GM19395 (cell line): ENCODE measurements around the gene MECP2.

Experiments
- ATAC-seq: cut with Tn5 transposase; IDR thresholded peaks from one replicate; pipeline ENCODE4 v1.9.1; 2021; ENCODE audit warnings: mild to moderate bottlenecking, moderate library complexity; ENCODE audit not compliant: unreplicated experiment

MECP2 gene

DNA sequence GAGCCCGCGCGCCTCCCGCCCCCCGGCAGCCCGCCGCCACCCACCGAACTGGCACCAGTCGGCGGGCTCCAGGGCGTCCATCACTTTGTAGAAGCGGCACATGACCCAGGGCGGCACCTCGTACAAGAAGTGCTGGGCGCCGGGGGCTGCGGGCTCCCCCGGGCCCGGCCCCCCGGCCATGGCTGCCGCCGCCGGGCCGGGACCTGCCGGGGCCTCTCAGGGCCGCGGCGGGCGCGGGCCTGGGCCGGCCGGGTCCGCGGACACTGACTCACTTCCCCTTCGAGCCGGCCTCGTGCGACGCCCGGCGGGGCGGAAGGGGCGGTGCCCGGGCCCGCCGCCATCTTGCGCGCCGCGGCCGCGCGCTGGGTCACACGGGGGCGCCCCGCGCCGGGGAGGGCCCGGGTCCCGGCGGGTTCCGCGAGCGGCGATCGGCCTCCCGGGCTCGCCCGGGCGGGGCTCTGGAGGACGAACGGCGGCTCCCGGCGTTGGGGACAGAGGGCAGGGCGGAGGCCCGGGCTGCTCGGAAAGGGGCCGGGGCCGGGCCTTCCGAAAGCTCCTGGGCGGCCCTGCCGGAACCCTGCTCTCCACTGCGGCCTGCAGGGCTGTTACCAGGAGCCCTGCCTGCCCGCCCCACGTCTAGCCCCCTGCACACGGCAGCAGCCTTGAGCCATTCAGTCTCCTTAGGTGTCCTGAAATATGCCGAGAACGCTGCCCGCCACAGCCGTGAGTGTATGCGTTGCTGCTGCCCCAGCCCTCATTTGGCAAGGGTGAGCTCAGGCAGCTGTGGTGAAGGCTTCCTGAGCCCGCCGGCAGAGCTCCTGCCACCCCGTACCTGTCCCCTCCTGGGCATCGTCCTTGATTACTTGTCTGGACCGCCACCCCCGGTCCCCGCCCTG lies 77.6 kb downstream of the MECP2 start, which contains the start of gene IRAK1:
TSS of gene IRAK1 (minus strand) at position 270 of the 896 bp plus-strand sequence. CDS start at position 180, 90 bp downstream.
- ATAC-seq = peak; percentile 55

DNA sequence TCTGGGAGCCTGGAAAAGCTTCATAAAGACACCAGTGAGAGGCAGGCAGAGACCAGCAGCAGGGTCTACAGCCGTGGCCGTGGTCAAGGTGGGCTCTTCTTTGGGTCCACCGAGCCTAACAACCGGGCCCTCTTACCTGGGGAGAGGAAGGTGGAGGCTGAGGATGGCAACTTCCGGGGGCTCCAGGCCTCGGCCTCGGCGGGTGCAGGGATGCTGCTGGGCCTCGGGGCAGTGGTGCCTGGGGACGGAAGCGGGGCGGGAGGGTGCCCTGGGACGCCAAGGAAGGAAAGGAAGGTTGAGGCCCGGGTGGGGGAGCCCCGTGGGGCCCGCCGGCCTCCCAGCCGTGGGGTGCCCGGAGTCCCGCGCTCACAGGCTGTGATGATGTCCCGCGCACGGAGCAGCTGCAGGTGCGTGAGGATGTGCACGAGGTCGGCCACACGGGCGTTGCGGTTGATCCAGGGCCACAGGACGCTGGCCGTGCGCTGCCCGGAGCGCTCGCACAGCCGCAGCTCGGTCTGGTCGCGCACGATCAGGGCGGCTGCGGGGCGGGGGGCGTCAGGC lies 78.4 kb downstream of the MECP2 start:
- no peak for ATAC-seq

DNA sequence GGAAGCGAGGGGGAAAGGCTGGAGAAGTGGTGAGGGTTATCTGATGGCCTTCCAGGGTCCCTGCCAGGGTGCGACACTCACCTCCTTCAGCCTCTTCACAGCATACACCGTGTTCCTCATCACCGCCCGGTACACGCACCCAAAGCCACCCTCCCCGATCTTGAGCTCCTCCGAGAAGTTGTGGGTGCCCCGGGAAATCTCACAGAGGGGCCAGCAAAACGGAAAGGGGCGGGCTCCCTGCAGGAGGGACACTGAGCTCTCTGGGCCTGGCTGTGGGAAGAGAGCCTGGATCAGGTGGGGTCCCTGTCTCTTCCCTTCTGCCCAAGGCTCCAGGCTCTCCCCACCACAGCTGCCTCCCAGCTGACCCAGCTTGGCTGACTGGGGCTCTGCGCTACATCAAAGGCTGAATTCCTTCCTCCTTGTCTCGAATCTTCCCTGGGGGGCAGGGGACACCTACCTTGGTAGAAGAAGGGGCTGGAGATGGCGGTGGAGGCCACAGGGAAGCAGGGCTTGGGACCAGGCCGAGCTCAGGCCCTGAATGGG lies 78.9 kb downstream of the MECP2 start:
- no peak for ATAC-seq

DNA sequence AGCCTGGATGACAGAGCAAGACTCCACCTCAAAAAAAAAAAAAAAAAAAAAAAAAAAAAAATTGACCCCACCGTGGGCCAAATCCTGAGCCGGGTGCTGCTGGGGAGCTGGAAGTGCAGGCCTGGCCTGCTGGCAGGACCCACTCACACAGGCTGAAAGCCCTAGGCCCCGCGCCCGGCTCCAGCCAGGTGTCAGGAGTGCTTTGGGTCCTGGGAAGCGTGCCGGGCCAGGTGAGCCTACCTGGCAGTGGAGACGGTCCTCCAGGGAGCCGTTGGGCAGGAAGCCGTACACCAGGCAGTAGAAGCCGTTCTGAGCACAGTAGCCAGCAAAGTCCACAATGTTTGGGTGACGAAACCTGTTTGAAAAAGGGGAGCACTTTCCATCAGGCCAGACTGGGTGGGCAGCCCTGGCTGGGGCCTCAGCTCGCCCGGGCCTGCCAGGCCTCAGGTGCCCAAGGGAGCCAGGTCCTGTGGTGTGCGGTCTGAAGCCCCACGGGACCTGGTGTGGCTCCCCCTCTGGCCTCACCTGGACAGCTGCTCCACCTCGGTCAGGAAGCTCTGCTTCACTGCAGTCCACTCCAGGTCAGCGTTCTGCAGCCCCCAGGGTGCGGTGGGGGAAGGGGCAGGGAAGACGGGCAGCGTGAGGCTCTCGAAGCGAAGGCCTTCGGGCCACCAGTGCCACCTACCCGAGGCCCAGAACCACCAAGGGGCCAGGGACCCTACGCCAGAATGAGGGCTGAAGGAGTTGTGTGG lies 79.6 kb downstream of the MECP2 start:
- no peak for ATAC-seq

DNA sequence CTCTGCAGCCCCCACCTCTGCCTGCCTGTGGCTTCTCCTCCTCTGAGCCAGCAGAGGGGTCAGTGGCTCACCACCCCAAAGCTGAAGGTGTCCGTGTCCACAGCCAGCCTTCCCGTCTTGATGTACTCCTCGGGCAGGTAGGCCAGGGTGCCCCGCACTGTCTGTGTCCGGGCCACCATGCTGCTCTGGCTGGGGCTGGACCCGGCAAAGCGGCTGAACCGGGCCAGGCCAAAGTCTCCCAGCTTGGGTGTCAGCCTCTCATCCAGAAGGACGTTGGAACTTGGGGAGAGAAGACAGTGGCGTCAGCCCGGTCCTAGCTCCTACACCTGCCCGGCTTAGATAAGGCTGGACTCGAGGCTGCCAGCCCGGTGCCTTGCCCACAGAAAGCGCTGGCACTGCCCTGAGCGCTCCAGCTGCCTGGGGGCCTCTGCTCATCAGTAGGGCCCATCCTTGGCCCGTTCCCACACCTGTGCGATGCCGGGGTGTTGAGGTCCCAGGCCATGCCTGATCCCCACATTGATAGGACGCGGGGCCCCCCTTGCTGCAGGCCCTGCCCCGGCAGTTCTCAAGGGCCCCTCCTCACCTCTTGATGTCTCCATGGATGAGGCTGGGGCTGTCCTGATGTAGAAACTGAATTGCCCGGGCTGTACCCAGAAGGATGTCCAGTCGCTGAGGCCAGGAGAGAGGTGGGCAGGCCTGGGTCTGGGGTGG lies 81.0 kb downstream of the MECP2 start:
- no peak for ATAC-seq

DNA sequence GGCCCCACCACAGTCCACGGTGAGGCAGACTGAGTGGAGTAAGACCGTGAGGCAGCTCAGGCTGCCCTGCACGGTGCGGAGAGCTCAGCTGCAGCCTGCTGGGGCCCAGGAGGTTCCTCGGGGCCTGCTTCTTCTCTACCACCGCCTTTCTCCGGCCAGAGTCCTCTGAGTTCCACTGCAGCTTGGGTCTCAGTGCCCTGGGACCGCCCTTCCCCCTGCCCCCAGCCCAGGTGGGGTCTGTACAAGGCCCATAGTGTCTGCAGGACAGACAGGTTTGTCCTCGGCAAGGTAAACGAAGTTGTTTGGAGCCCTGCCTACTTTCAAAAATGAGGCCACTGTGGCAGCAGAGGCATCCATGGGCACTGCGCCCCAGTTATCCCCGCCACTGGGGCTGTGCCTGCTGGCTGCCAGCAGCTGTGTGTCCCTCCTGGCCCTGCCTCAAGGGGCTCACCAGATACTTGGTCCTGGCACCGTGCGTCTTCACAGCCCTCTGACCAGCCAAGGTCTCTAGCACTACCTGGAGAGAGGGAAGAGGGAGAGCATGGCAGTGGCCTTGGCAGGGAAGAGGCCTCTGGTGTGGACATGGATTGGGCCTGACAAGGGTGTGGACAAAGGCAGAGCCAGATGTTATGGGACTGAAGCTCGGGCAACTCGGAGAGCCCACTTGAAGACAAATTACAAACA lies 81.8 kb downstream of the MECP2 start:
- no peak for ATAC-seq

DNA sequence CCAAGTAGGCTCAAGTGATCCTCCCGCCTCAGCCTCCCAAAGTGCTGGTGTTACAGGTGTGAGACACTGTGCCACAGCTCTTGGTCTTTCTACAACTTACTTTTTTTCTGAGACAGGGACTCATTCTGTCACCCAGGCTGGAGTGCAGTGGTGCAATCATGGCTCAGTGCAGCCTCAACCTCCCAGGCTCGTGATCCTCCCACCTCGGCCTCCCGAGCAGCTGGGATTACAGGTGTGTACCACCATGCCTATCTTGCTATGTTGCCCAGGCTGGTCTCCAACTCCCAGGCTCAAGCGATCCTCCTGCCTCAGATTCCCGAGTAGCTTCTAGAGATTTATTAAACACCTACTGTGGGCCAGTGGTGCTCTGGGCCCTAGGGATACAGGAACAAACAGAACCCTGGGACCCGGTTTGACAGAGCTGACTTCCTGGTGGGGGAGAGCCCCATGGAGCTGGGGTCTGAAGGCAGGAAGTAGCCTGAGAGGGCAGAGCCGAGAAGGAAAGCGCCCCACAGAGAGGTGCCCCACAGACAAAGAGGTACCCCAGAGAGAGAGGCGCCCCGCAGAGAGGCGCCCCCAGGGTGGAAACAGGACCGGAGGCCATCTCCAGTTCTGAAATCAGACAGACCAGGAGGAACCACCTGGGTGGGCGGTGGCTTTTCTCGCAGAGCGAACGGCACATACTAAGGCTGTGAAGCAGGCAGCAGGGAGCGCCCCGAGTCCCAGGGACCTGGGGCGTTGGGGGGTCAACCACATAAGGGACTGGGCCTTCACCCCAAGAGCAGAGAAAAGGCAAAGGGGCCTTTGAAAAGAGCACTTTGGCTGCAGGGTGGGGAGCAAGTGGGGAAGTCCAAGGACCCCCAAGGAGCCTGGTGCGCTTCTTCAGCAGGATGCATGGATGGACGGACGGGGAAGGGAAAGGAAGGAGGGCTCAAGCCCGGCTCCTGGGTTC lies 82.8 kb downstream of the MECP2 start:
- no peak for ATAC-seq

DNA sequence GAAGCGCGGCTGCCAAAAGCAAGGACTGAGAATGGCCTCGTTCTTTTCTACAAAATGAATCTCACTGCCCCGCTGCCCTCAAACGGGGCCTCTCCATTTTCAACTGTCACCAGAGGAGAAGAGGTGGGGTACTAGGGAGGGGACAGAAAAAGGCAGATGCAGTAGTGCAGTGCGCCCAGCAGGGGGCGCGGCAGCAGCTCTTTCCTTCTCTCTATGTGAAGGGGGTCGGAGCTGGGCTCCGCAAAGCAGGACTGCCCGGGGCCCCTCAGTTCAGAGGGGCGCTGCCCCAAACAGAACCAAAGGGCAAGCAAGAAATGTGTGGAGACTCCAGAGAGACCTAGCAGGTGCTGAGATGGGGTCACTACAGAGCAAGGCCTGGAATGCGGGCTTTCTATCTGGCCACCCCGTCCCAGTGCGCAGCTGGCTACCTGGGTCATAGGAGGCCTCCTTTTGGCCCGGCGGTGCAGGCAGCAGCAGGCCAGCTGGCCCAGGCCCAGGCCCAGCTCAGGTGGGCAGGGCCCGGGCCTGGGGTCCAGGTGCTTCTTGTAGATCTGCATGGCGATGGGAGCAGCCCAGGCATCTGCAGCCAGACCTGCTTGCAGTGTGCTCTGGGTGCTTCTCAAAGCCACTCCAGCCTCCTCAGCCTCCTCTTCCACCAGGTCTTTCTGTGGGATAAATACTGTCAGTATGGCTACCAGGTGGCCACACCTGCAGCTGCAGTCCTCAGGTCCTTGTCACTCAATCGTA lies 83.7 kb downstream of the MECP2 start:
- no peak for ATAC-seq

DNA sequence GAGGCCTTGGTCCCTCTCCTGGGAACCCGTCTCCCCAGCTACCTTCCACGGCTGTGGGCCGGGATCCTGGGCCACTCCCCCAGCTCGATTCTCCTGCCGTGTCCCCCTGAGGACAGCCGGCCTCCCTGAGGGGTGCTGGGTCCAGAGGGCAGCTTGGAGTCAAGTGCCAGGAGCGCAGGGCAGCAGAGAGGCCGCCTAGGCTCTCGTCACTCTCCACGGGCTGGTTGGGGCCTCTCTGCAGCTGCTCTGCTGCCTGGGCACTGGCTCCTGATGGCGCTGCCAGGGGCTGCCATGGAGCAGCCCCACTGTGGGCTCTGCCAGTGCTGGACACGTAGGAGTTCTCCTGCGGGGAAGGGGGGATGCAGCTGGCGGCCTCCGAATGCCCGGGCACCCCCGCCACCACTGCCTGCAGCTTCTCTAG lies 84.5 kb downstream of the MECP2 start:
- no peak for ATAC-seq

DNA sequence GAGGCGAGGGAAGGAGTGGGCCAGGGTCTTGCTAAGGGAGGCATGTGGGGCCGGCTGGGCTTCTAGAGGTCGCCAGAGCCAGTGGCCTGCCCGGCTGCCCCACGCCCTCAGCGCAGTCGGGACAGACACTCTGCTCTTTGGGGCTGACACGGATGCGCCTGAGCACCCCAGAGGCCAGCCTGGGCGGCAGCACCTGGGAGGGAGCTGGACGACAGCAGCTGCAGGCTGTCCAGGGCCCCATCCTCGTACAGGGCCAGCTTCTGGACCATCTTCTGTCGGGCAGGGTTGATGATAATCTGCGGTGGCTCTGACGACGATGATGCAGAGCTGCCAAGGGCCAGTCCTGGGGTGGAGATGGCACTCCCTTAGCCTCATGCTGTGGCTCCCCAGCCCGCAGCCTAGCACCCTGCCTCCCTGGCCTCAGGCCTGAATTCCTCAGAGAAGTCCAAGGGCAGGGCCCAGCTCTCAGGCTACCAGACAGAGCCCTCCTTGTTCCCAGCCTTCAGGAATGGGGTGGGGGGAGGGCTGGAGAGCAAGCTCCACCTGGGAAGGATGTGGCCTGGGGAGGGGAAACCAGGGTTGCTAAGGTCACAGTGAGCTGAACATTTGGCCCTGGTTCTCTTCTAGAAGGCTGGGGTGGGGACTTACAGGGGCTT lies 85.1 kb downstream of the MECP2 start:
- no peak for ATAC-seq

DNA sequence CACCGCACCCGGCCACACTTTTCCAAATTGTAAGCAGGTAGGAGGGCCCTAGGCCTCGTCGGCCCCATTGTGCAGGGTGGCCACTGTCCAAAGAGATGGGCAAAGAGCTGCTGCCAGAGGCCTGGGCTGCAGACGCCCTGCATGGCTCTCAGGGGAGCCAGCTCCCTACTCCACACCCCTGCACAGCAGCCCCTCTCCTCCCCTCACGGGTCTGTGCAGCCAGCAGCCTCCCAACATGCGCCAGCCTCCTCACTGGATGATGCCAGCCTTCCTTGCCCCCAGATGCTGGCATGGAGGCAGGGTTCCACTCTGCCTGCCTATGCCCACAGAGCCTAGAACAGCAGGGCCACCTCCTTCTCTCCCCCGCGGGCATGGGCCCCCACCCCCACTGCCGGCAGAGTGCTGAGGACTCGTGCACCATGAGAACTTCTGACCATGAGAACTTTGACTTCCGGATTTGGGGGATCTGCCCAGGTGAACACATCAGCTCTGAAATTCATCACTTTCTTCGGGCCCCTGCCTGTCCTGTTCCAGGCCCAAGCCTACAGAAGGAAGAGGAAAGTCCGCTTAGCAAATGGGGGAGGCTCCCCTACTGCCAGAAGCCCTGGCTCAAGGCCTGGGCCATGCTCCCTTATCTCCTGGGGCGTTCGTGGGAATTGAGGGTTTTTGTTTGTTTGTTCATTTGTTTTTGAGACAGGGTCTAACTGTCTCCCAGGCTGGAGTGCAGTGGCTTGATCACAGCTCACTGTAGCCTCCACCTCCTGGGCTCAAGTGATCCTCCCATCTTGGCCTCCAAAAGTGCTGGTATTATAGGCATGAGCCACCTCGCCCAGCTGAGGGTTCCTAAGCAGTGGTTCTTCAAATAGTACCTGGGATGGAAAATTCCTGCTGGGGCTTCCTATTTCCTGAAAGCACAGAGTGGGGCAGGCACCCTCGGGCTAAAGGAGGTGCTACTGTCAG lies 85.9 kb downstream of the MECP2 start:
- ATAC-seq = no peak

DNA sequence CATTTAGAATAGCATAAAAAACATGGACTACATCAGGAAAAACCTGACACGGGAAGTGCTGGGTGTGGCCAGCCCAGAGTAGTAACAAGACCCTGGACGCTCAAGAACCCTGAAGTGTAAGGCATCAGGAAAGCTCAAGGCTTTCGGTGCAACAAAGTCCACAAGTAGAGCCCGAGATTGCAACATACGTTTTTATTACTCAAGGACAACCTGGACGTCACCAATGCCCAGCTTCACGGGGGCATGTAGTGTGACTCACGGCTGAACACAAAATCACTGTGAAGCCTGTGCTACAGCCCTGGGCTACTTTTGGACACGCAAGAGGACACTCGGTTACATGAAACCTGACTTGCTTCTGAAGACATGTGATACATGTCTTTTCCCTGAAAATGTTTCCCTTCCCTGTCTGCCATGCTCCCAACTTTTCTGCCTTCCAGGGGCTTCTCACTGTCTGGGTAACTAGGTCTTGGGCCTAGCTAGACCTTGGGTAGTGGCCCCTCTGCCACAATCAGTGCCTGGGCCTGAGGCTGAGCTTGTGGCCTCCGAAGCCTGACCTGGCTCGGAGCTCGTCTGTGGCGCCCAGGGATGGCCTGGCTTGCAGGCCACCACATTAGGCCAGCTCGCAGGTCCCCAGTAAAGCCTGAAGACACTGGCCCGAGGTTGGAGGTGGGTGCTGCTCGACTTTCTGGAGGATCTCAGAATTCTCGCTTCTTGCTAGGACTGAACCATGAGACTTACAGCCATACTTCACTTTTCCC lies 87.0 kb downstream of the MECP2 start:
- no peak for ATAC-seq

DNA sequence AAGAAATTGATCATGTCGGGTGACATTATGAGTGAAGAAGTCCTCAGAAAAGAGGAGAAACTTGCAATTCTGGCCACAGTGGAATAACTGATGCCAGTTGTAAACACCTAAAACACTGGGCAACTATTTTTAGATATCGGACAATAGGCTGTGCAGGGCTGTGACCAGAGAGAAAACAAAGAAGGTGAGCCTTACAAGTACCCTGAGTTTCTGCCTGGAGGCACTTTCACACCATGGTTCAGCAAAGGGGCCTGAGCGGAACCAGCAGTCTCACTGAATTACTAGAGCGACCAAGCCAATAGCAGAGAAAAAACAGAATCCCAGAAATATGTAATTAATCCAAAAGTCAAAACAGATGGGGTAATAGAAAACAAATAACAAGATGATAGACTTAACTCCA lies 89.0 kb downstream of the MECP2 start:
- peak; percentile 13 for ATAC-seq

DNA sequence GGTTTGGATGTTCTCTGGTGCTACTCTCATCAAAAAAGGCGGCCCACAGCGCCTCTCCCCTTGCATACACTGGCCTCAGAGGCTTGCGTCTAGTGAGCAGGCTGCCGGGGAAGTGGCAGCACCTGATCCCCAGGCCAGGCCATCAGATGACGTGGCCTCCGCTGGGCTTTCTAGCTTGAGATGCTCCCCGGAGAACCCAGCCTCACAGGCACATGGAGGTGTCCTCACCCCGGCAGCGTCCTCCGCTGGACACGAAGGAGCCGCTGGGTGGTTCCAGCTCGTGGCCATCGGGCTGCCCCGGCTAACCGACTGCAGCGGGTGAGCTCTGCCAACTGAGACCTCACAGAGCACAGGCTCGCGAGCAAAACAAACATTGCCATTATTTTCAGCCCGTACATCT lies 90.6 kb downstream of the MECP2 start:
- ATAC-seq = no peak

DNA sequence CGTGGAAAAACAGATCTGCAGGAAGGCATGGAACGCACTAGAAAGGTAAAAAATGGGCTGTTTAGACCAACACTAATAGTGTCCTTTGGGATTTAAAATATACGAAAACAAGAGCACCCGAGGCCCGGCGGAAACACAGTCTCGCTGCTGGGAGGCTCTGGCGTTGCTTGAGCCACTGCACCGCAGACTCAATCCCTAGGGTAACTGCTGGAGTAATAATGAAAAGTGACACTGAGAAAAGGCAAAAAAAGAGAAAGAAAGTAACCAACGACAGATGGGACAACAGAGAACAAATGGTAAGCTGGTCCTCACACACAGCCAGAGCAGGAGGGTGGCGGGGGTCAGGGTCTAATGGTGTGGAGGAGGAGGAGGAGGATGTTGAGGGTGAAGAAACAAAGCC lies 93.2 kb downstream of the MECP2 start:
- ATAC-seq = no peak

DNA sequence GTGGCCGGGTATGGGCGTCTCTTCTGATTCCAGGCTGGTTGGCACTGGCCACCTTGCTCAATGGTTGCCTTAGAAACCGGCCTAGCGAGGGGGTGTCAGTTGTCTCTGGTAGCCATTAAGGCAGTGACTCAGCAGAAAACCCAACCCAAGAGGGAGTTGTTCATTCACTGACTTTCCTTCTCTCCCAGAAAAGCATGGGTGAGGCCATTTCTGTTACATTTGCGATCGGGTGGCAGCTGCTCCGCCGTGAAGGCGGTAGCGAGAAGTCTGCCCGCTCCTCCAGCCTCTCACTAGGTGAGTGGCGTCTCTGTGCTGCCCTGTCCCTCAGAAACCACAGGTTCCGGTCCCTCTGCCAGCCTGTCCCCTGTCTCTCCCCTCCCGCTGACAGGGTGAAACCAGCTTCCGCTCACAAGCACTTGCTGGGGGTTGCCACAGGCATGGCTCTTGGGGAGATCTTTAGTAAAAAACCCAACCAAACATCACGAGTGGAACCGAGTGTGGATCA lies 95.2 kb downstream of the MECP2 start:
- ATAC-seq = no peak
